Stimulated activated CD8-positive, alpha-beta memory T cell treated with anti-CD3 and anti-CD28 coated beads, Interleukin-7, amount 100 ng/mL, for 1 hour (primary cell): ENCODE results near the gene ZSWIM6.

Experiments
- DNase-seq, 2 donors: peaks; one replicate each; pipeline ENCODE4 v3.0.0-alpha.2; 2020; ENCODE audit warnings: low read depth in 2 of 2

ZSWIM6 gene

DNA sequence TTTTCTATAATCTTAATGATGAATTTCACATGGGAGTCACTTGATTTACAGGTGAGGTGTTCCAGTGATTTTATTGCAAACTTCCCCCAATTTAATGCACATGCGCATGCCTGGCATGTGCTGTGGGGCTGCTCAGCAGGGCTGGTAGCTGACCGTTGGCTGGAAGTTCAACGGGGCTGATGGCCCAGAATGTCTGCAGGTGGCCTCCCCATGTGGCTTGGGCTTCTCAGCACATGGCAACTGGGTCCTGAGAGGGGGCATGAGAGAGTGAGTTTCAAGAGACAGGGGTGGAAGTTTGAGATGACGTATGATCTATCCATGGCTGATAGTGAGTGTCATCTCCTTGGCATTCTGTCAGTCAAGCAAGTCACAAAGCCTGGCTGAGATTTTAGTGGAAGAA is 259.8 kb downstream of the ZSWIM6 start:
- no peak for DNase-seq

DNA sequence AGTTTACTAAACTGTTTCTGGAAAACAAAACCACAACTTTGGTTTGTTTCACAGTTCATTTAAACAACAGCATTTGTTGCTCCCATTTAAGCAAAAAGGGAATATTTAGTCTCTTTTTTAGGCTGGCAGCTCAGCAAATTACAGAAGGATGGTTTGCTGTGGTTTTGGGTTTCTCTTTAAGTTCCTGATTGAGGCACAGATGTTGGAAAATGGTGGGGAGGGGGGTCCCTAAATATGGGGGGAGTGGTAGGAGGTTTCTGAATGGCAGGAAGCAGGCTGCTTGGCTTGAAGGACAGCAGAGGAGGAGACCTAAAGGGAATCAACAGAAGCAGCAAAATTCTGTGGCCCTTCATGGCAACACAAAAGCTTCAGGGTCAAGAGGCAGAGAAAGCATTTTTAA is 263.4 kb downstream of the ZSWIM6 start:
- no peak for DNase-seq
